Activated gamma-delta T cell treated with anti-CD3 and anti-CD28 coated beads, Interleukin-2, amount 50 U/mL, for 16 hours (primary cell): ENCODE results near the gene CECR2.

ENCODE experiments used
- DNase-seq: peaks from one replicate; pipeline ENCODE4 v3.0.0-alpha.2; 2020; ENCODE audit warnings: low read depth

CECR2 gene

GRCh38 chr22:17368144-17368543, 1.1 kb upstream of the CECR2 start:
- DNase-seq, result no peak

- DNase-seq, result no peak
Observed at GRCh38 chr22:17368554-17369438, 464 bp upstream of the CECR2 start.

DNA sequence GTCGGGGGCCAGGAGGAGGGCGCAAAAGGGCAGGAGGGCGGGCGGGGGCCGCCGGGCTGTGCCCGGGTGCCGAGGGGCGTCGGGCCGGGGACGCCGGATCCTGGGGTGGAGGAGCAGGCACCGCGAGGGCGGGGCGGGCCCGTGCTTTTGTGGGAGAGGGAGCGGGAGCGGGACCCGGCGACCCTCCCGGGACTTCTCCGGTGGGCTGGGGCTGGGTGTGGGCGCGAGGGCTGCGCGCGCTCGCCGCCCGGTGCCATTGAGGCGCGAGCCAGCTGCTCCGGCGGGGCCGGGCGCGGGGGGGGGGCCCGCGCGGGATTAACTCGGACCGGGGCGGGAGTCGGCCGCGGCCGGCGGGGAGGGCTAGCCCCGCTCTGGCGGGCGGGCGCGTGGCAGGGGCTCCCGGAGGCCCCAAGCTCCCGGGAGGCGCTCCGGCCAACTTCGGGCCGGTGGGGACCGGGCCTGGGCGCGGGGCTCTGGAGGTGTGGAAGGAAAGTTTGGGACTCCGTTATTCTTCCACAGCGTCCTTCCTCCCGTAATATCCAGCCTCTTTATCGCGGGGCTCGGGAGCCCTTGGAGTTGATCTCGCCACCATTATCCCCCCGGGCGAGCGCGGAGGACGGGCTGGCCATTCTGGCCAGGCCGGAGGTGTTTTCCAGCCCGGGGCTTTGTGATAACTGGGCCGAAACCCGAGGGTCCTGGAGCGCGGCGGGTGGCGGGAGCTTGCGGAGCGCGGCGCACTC, 936 bp downstream of the CECR2 start:
- DNase-seq, result no peak

DNA sequence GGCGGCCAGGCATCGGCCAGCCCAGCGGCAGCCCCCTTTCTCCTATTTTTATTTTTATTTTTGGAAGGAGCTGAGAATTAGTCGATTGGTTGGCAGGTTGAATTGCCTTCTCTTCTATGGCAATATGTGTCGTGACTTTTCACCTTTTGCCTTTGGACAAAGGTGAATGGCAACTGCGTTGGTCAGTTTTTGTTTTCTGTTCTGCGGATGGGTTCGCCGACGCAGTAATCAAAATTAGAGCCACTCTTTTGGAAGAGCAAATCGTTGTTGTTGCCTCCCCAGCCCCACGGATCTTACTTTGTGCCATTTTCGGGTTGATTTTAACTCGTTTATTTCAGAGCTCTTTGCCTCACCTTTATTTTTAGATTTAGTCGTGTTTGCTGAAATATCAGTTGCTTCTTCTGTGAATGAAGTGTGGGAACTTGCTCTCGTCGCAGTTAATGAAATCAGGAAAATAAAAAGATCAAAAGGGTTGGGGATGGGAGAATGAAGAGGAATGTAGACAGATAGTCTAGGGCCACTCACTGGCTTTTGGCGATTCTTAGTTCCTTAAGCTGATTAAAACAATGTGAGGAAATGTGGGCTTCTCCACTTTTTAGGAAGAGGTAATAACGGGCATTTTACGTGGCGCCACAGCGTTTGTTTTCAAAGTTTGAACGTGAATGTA, 1.6 kb downstream of the CECR2 start:
- no peak for DNase-seq

GRCh38 chr22:17371448-17371847, 2.2 kb downstream of the CECR2 start:
- DNase-seq, result no peak

GRCh38 chr22:17373855-17374254, 4.6 kb downstream of the CECR2 start:
- no peak for DNase-seq

GRCh38 chr22:17375914-17376614, 6.8 kb downstream of the CECR2 start:
- no peak for DNase-seq

DNA sequence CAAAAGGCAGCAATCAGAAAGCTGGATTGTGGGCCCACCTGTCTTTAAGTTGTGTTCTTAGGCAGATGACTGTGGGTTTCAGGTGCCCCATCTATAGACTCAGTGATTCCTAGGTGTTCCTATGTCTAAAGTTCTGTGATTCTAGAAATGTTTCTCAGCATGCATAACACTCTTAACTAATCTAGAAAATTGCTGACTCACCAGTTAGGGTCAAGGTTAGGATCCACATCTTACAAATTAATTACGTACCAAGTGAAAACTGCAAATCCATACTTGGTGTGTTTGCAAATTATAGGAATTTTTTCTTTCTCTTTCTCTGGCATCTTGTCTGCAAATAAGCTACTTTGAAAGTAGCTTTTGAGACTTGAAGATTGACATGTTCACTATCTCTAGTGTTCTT, 7.7 kb downstream of the CECR2 start:
- no peak for DNase-seq

- DNase-seq, result no peak
Observed at GRCh38 chr22:17379944-17380343, 10.7 kb downstream of the CECR2 start.

GRCh38 chr22:17380359-17381087, 11.3 kb downstream of the CECR2 start:
- DNase-seq, result no peak

- DNase-seq, result no peak
Observed at GRCh38 chr22:17381192-17381913, 12.1 kb downstream of the CECR2 start.

DNA sequence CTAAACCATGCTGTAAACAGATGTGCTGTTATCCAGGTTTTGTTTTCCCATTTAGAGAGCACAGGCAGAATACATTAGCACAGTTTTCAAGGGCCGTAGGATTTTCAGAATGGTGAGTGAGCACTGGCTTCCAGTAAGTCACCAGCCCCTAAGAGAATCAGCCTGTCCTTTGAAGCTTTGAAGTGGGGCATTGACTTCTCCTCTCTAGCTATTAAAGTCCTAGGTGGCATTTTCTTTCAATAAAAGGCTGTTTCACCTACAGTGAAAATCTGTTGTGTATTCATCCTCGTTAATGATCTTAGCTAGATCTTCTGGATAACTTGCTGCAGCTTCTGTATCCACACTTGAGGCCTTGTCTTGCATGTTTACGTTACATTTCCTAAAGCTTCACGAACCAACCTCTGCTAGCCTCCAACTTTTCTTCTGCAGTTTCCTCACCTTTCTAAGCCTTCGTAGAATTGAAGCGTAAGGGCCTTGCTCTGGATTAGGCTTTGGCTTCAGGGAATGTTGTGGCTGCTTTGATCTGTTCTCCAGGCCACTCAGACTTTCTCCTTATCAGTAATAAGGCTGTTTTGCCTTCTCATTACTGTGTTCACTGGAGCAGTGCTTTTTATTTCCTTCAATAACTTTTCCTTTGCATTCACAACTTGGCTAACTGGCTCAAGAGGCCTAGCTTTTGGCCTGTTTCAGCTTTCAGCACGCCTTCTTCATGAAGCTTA, 15.5 kb downstream of the CECR2 start:
- DNase-seq, result no peak

- DNase-seq, result no peak
Observed at GRCh38 chr22:17387356-17387755, 18.1 kb downstream of the CECR2 start.

DNA sequence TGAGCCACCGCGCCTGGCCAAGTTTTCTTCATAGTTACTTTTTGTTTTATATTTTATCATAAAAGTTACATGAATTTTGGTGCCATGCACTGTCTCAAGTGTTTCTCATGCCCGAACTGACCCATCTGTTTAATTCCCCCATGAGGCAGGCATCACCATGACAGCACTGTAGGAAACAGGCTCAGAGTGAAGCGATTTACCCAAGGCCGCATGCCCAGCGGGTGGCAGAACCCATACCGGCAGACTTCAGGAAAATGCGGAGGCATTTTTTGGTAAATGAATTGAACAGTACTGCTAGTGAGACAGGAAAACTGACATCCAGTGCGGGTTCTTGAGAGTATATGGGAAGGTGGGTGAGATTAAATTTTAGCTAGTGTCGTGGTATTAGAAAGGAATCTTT, 19.0 kb downstream of the CECR2 start:
- no peak for DNase-seq

DNA sequence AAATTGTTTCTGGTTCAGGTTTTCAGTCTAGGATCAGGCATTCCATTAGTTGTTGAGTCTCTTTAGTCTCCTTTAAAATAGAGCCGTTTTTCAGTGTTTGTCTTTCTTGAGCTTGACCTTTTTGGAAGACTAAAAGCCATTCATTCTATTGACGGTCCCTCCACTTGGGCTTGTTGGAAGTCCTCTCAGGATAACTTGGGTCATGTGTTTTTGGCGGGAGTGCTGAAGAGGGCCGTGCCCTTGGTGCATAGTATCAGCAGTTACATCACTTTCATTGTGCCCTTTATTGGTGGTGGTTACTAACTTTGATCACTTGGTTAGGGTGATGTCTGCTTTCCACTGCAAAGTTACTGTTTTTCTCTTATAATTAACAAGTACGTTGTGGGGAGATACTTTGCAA, 20.8 kb downstream of the CECR2 start:
- DNase-seq, result no peak

DNA sequence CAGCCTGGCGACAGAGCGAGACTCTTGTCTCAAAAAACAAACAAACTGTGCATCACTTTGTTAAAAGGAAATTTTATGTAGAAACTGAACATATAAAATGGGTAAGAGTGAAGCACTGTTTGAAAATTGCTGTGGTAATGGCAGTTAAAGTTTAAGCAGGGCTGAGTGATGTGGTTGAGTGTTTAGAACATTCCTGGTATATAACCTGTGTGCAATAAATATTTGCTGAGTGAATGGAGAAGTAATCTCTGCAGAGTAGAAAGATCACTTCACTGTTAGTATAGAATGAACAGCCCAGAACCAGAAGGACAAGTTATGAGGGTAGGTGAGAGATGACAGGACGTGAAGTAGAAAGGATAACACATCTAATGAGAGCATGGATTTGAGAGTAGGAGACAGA, 27.3 kb downstream of the CECR2 start:
- DNase-seq, result no peak

DNA sequence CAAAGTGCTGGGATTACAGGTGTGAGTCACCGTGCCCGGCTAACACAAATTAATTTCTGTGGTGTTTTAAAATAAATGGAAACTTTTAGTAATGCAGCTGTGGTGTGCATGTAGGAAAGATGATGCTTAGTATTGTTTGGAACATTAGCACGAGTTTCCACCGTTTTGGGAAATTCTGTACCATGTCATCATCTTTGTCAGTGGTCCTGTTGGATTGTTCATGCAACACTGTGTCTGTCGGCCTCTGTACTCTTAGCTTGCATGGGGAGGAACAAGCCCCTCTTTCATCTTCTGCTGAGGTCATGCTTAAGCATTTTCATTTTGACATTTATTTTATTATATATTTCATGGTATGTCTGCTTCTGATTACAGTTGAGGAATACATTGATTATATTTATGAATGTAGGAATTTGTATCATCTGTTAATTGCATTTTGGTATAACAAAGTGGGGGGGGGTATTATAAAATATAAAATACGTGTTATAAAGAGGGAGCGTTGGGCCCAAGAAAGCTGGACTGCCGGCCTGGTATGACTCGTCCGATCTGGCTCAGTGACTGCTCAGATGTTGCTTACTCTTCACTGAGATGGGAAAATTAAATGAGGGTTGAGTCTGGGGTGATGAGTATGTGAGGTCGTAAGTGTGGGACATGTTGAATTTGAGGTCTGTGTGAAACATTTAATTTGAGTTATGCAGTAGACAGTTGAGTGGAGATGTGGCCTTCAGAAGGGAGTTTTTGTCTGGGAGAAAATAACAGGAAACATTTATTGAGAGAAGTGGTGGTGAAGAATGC, 28.7 kb downstream of the CECR2 start:
- DNase-seq, result no peak

GRCh38 chr22:17400305-17400704, 31.0 kb downstream of the CECR2 start:
- DNase-seq, result no peak

DNA sequence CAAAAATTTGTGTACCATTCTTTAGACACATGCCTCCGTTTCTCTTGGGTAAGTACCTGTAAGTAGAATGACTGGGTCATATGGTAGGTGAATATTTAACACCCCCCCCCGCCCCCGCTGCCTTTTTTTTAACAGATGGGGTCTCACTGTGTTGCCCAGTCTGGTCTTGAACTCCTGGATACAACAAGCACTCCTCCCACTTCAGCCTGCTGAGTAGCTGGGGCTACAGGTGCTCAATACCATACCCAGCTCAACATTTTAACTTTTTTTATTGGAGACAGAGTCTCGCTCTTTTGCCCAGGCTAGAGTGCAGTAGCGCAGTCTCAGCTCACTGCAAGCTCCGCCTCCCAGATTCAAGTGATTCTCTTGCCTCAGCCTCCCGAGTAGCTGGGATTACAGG, 32.5 kb downstream of the CECR2 start:
- DNase-seq, result no peak
